Measurements from ENCODE around the gene EFCAB6.

EFCAB6 gene

GRCh38 chr22:43574738-43575137 lies 237.4 kb downstream of the EFCAB6 start:
- Histone ChIP-seq H3K9ac (ENCODE audit: low read depth, low read length) (no peak overlapping the region), H3K36me3 (ENCODE audit: insufficient read depth, low read depth, low read length) (no peaks in the 10 kb centered on the region), H3K27ac (ENCODE audit: low read length) (no peak overlapping the region), H3K4me1 (ENCODE audit: insufficient read depth, low read length) (peaks cover 6% of the 10 kb centered on the region; the same call in 1 of the 2 replicates), H3K4me3 (ENCODE audit: low read length) (no peak overlapping the region), H3K9me3 (ENCODE audit: insufficient read depth, low read depth, low read length) (no peaks in the 10 kb centered on the region), H3K27me3 (ENCODE audit: insufficient read depth, low read length) (peaks cover 5% of the 10 kb centered on the region; the same call in 1 of the 2 replicates)

GRCh38 chr22:43572710-43573109 lies 239.4 kb downstream of the EFCAB6 start:
- Histone ChIP-seq H3K27me3 (ENCODE audit: insufficient read depth, low read length) (peaks cover 5% of the 10 kb centered on the region; the same call in 1 of the 2 replicates), H3K4me1 (ENCODE audit: insufficient read depth, low read length) (peaks cover 6% of the 10 kb centered on the region; the same call in 1 of the 2 replicates), H3K9ac (ENCODE audit: low read depth, low read length) (no peak overlapping the region), H3K36me3 (ENCODE audit: insufficient read depth, low read depth, low read length) (no peaks in the 10 kb centered on the region), H3K4me3 (ENCODE audit: low read length) (no peak overlapping the region), H3K27ac (ENCODE audit: low read length) (no peak overlapping the region), H3K9me3 (ENCODE audit: insufficient read depth, low read depth, low read length) (no peaks in the 10 kb centered on the region)

GRCh38 chr22:43571181-43571580 lies 240.9 kb downstream of the EFCAB6 start:
- peaks cover 5% of the 10 kb centered on the region; the same call in 1 of the 2 replicates for H3K27me3 ChIP-seq (ENCODE audit: insufficient read depth, low read length)
- no peak overlapping the region for H3K27ac ChIP-seq (ENCODE audit: low read length)
- no peaks in the 10 kb centered on the region for H3K36me3 ChIP-seq (ENCODE audit: insufficient read depth, low read depth, low read length)
- H3K9me3 ChIP-seq (ENCODE audit: insufficient read depth, low read depth, low read length), result no peaks in the 10 kb centered on the region
- H3K4me3 ChIP-seq (ENCODE audit: low read length), result no peak overlapping the region
- H3K9ac ChIP-seq (ENCODE audit: low read depth, low read length), result no peak overlapping the region
- H3K4me1 ChIP-seq (ENCODE audit: insufficient read depth, low read length), result peaks cover 6% of the 10 kb centered on the region; the same call in 1 of the 2 replicates

GRCh38 chr22:43570531-43571165 lies 241.5 kb downstream of the EFCAB6 start:
- H3K4me1 ChIP-seq (ENCODE audit: insufficient read depth, low read length), result peaks cover 6% of the 10 kb centered on the region; the same call in 1 of the 2 replicates
- no peak overlapping the region for H3K9ac ChIP-seq (ENCODE audit: low read depth, low read length)
- no peaks in the 10 kb centered on the region for H3K9me3 ChIP-seq (ENCODE audit: insufficient read depth, low read depth, low read length)
- no peaks in the 10 kb centered on the region for H3K36me3 ChIP-seq (ENCODE audit: insufficient read depth, low read depth, low read length)
- no peak overlapping the region for H3K27ac ChIP-seq (ENCODE audit: low read length)
- H3K27me3 ChIP-seq (ENCODE audit: insufficient read depth, low read length), result peaks cover 5% of the 10 kb centered on the region; the same call in 1 of the 2 replicates
- no peak overlapping the region for H3K4me3 ChIP-seq (ENCODE audit: low read length)

- H3K27ac ChIP-seq (ENCODE audit: low read length), result no peak overlapping the region
- no peak overlapping the region for H3K9ac ChIP-seq (ENCODE audit: low read depth, low read length)
- no peaks in the 10 kb centered on the region for H3K36me3 ChIP-seq (ENCODE audit: insufficient read depth, low read depth, low read length)
- no peak overlapping the region for H3K4me3 ChIP-seq (ENCODE audit: low read length)
- H3K4me1 ChIP-seq (ENCODE audit: insufficient read depth, low read length), result peaks cover 6% of the 10 kb centered on the region; the same call in 1 of the 2 replicates
- H3K27me3 ChIP-seq (ENCODE audit: insufficient read depth, low read length), result peaks cover 5% of the 10 kb centered on the region; the same call in 1 of the 2 replicates
- no peaks in the 10 kb centered on the region for H3K9me3 ChIP-seq (ENCODE audit: insufficient read depth, low read depth, low read length)
These were observed 243.0 kb downstream of the EFCAB6 start for GRCh38 chr22:43569111-43569510.

GRCh38 chr22:43567691-43568324 lies 244.3 kb downstream of the EFCAB6 start:
- peaks cover 5% of the 10 kb centered on the region; the same call in 1 of the 2 replicates for H3K27me3 ChIP-seq (ENCODE audit: insufficient read depth, low read length)

GRCh38 chr22:43566561-43567332 lies 245.4 kb downstream of the EFCAB6 start:
- Histone ChIP-seq H3K27ac (ENCODE audit: low read length) (no peak overlapping the region), H3K9me3 (ENCODE audit: insufficient read depth, low read depth, low read length) (no peaks in the 10 kb centered on the region), H3K4me1 (ENCODE audit: insufficient read depth, low read length) (peaks cover 7% of the 10 kb centered on the region; the same call in 1 of the 2 replicates), H3K36me3 (ENCODE audit: insufficient read depth, low read depth, low read length) (no peaks in the 10 kb centered on the region), H3K4me3 (ENCODE audit: low read length) (no peak overlapping the region), H3K27me3 (ENCODE audit: insufficient read depth, low read length) (peaks cover 5% of the 10 kb centered on the region; the same call in 1 of the 2 replicates), H3K9ac (ENCODE audit: low read depth, low read length) (no peak overlapping the region)

More at GRCh38 chr22:43567691-43568324, 244.3 kb downstream of the EFCAB6 start:
- no peak overlapping the region for H3K4me3 ChIP-seq (ENCODE audit: low read length)
- H3K4me1 ChIP-seq (ENCODE audit: insufficient read depth, low read length), result peaks cover 6% of the 10 kb centered on the region; the same call in 1 of the 2 replicates
- H3K9ac ChIP-seq (ENCODE audit: low read depth, low read length), result no peak overlapping the region
- no peak overlapping the region for H3K27ac ChIP-seq (ENCODE audit: low read length)
- no peaks in the 10 kb centered on the region for H3K36me3 ChIP-seq (ENCODE audit: insufficient read depth, low read depth, low read length)
- H3K9me3 ChIP-seq (ENCODE audit: insufficient read depth, low read depth, low read length), result no peaks in the 10 kb centered on the region

- Histone ChIP-seq H3K9me3 (ENCODE audit: insufficient read depth, low read depth, low read length) (no peaks in the 10 kb centered on the region), H3K27me3 (ENCODE audit: insufficient read depth, low read length) (no peaks in the 10 kb centered on the region), H3K4me3 (ENCODE audit: low read length) (no peak overlapping the region), H3K27ac (ENCODE audit: low read length) (no peak overlapping the region), H3K4me1 (ENCODE audit: insufficient read depth, low read length) (peaks cover 3% of the 10 kb centered on the region; the same call in 1 of the 2 replicates), H3K9ac (ENCODE audit: low read depth, low read length) (no peak overlapping the region), H3K36me3 (ENCODE audit: insufficient read depth, low read depth, low read length) (no peaks in the 10 kb centered on the region)
These were observed 246.1 kb downstream of the EFCAB6 start for GRCh38 chr22:43566021-43566420.

GRCh38 chr22:43564859-43565258 lies 247.2 kb downstream of the EFCAB6 start:
- Histone ChIP-seq H3K9ac (ENCODE audit: low read depth, low read length) (no peak overlapping the region), H3K36me3 (ENCODE audit: insufficient read depth, low read depth, low read length) (no peaks in the 10 kb centered on the region), H3K27ac (ENCODE audit: low read length) (no peak overlapping the region), H3K9me3 (ENCODE audit: insufficient read depth, low read depth, low read length) (no peaks in the 10 kb centered on the region), H3K4me3 (ENCODE audit: low read length) (no peak overlapping the region), H3K4me1 (ENCODE audit: insufficient read depth, low read length) (peaks cover 3% of the 10 kb centered on the region; the same call in 1 of the 2 replicates), H3K27me3 (ENCODE audit: insufficient read depth, low read length) (no peaks in the 10 kb centered on the region)

- Histone ChIP-seq H3K36me3 (ENCODE audit: insufficient read depth, low read depth, low read length) (no peaks in the 10 kb centered on the region), H3K4me3 (ENCODE audit: low read length) (no peak overlapping the region), H3K9ac (ENCODE audit: low read depth, low read length) (no peak overlapping the region), H3K27me3 (ENCODE audit: insufficient read depth, low read length) (no peaks in the 10 kb centered on the region), H3K27ac (ENCODE audit: low read length) (no peak overlapping the region), H3K9me3 (ENCODE audit: insufficient read depth, low read depth, low read length) (no peaks in the 10 kb centered on the region), H3K4me1 (ENCODE audit: insufficient read depth, low read length) (peaks cover 3% of the 10 kb centered on the region; the same call in 1 of the 2 replicates)
These were observed 248.5 kb downstream of the EFCAB6 start for GRCh38 chr22:43563571-43563970.

GRCh38 chr22:43562843-43563242 lies 249.3 kb downstream of the EFCAB6 start:
- H3K9me3 ChIP-seq (ENCODE audit: insufficient read depth, low read depth, low read length), result peaks cover 6% of the 10 kb centered on the region; the same call in 1 of the 2 replicates
- no peaks in the 10 kb centered on the region for H3K36me3 ChIP-seq (ENCODE audit: insufficient read depth, low read depth, low read length)
- H3K9ac ChIP-seq (ENCODE audit: low read depth, low read length), result no peak overlapping the region
- no peak overlapping the region for H3K4me3 ChIP-seq (ENCODE audit: low read length)
- H3K27me3 ChIP-seq (ENCODE audit: insufficient read depth, low read length), result no peaks in the 10 kb centered on the region
- H3K4me1 ChIP-seq (ENCODE audit: insufficient read depth, low read length), result peaks cover 3% of the 10 kb centered on the region; the same call in 1 of the 2 replicates
- no peak overlapping the region for H3K27ac ChIP-seq (ENCODE audit: low read length)

Data from iPS-20b (cell line).